GM19455 (cell line): ENCODE data around the gene RHOD.

Source experiments
- ATAC-seq: cut with Tn5 transposase; IDR thresholded peaks from one replicate; pipeline ENCODE4 v1.9.1; 2021; ENCODE audit not compliant: unreplicated experiment

RHOD gene

GRCh38 chr11:67031791-67032561 is 24.7 kb upstream of the RHOD start:
- ATAC-seq, result no peak

DNA sequence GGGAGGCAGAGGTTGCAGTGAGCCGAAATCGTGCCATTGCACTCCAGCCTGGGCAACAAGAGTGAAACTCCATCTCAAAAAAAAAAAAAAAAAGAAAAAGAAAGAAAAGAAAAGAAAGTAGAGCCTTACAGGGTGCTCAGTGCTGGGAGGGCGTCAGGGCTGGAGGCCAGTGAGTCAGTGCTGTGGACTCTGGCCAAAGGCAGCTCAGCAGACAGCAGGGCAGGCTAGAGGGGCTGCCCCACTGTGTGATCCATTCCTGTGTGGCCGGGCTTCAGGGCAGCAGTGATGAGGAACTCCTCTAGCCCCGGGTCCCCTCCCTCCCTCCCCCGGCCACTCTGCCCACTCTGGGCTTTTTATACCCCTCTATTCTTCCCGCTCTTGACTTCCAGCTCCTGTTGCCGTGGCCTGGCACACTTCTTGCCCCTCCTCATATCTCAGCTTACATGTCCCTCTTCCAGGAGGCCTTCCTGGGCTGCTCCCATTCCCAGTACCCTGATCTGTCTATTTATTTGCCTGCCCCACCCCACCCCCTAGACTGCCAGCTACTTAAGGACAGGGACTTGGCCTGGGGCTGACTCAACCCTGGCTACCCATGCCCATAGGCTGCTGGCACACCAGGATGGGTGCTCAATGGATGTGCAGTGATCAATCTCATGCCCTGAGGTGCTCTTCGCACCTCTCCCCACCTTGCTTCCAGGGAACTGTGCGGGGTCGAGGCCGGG is 23.7 kb upstream of the RHOD start:
- ATAC-seq, result no peak

GRCh38 chr11:67033661-67034166 is 22.9 kb upstream of the RHOD start:
- no peak for ATAC-seq

- ATAC-seq, result no peak
These were observed 22.3 kb upstream of the RHOD start for GRCh38 chr11:67034350-67034749.

DNA sequence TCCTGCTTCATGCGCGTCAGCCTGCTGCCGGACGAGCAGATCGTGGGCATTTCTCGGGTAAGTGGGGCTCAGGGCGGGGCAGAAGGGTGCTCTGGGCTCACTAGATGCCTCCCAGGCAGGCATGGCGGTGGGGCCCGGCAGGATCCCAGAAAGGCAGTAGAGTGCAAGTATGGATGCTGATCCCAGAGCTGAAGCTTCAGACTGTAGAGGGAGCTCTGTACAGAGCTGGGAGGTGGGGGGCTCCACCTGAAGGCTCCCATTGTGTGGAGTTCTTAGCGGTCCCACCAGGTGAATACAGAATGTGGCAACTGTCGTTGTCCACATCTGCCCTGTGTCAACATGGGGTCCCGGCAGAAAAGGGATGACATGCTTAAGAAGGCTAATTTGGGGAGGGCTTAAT is 16.5 kb upstream of the RHOD start:
- no peak for ATAC-seq

DNA sequence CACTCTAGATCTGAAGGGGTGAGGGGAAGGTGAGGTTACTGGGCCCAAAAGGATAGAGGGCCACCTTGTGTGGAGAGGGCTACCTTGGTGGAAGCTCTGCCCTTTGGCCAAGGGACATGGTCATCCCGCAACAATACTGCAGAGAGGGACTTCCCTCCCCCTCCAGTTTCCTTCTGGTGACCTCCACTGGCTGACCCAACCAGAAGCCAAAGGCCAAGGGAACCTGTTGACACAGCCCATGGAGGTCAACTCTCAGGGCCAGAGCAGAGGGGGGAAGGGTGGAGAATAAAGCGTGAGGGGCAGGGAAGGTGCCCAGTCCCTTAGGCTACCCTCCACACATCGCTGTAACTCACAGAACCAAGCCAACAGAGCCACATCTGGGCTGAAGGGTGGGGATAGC is 15.0 kb upstream of the RHOD start:
- no peak for ATAC-seq

DNA sequence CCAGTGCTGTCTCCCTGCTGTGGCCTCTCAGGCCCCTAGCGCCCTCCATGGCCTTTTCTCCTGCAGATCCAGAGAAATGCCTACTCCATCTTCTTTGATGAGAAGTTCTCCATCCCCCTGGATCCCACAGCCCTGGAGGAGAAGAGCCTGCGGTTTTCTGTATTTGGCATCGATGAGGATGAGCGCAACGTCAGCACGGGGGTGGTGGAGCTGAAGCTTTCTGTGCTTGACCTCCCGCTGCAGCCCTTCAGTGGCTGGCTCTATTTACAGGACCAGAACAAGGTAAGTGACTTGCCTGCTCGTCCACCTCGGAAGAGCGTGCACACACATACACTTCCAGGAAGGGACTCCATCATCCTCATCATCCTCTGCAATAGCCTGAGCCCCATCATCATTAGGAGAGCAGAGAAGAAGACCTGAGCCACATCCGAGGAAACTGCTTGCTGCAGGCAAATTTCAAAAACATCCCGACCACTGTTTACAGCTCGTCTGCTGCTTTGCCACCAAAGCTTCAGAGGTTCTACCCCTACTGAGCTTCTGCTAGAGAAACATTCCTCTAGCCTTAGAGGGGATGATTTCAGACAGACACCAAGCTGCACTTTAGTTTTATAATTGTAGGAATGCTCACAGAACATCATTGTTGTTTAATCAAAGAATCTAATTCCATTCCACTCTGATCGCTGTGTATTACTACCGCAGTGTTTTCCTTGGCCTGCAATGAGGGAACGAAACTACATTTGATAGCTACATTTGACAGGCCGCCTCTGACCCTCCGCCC is 12.9 kb upstream of the RHOD start:
- ATAC-seq, result no peak

DNA sequence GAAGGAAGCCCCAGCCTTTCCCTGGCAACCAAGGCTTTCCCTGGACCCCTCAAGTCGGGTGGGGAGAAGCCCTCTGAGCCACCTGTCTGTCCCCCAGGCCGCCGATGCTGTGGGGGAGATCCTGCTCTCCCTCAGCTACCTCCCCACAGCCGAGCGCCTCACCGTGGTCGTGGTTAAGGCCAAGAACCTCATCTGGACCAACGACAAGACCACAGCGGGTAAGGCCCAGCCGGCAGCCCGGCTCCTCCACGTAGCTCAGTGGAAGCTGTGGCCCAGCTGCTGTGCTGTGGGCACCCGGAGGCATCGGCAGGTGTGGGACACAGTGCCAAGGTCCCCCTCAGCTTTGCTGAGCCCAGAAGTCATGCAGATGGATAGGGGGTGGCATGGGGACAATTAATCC is 12.2 kb upstream of the RHOD start:
- no peak for ATAC-seq

DNA sequence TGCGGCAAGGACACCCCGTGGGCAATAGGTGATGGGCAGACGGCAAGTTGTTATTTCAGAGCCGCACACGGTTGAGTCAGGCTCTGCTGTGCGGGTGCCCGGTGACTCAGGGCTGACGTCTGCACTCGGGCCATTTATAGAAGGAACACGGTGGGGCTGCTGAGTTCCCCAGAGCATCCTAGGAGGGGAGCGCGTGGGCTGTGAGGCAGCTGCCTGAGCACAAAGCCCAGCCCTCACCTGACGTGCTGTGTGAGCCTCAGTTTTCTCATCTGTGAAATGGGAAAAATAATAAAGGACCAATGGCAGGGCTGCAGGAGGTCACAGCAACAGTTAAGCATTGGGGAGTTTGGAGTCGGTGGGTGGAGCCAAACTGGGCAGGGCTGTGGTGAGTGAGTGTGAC is 11.3 kb upstream of the RHOD start:
- no peak for ATAC-seq

- no peak for ATAC-seq
These were observed 8.0 kb upstream of the RHOD start for GRCh38 chr11:67048515-67049130.

GRCh38 chr11:67050139-67050538 is 6.5 kb upstream of the RHOD start:
- ATAC-seq, result no peak

DNA sequence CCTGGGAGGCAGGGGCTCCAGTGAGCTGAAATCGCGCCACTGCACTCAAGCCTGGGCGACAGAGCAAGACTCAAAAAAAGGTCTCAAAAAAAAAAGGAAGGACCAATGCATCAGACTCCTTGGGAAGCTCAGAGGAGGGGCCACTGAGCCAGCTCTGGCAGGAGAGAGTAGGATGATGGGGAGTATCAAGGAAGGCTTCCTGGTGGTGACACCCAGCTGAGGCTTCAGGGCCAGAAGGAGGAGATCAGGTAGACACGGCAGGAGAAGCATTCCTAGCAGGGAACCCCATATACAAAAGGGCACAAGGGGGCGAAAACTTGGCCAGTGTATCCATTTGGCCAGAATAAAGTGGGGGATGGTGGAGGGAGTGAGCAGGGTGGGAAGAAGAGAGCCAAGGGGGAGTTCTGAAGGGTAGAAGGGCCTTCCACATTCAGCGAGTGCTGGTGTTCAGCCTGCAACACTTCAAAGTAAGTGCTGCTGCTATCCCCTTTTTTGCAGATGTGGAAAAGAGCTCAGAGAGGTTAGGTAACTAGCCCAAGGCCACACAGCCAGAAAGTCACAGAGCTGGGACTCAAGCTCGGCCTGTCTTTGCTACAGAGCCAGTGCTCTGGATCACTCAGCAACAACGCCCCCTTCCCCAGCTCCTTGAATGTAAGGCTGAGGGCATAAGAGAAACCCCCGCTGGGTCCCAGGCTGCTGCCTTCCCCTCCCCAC is 5.3 kb upstream of the RHOD start:
- ATAC-seq, result no peak

- ATAC-seq, result no peak
These were observed 4.6 kb upstream of the RHOD start for GRCh38 chr11:67051945-67052488.

- ATAC-seq, result no peak
These were observed 3.8 kb upstream of the RHOD start for GRCh38 chr11:67052891-67053290.

GRCh38 chr11:67053896-67054329 is 2.7 kb upstream of the RHOD start:
- ATAC-seq, result no peak

DNA sequence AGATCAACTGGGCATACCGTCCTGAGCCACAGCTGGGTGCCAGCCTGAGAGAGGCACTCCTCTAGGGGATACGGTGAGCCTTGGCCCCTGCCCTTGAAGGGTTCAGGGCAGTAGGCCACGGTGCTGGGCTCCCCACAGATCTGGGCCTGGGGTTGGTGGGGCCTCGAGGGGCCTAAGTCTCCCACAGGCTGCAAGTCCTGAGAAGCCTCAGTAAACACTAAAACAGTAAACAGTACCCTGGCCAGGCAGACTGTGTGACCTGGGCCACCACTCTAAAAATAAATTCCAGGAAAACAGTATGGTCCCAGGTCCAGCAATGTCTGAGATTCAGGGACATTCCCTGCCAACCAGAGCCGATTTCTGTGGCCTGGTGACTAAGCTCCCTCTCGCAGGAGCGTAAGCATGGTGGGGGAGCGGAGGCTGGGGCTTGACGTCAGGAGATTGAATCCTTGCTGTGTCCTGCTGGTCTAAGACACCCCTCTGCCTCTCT is 2.3 kb upstream of the RHOD start:
- ATAC-seq, result no peak

GRCh38 chr11:67054836-67055523 is 1.7 kb upstream of the RHOD start:
- ATAC-seq, result no peak

GRCh38 chr11:67055812-67056211 is 835 bp upstream of the RHOD start:
- no peak for ATAC-seq

DNA sequence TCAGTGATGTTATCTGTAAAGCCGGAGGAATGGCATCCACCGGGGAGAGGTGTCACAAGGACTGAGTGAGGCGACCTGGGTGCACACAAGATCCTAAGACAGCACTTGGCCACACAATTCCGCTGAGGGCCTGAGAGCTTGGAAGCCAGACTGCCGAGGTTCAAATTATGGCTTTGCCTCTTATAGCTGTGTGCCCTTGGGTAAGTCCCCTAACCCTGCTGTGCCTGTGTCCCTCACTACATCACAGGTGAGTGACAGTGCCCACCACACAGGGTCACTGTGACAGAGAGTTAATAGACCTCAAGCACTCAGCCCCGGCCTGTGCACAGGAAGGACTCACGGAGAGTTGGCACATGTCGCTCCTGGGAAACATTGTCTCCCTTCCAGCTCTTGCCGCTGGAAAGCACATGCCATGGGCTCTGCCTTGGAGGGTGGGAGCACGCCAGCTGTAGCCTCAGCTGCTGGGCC is 592 bp downstream of the RHOD start:
- no peak for ATAC-seq
